Stimulated activated CD8-positive, alpha-beta memory T cell treated with anti-CD3 and anti-CD28 coated beads, Interleukin-2, amount 100 ng/mL, for 1 hour (primary cell): ENCODE measurements around the gene UVSSA.
A peak's percentile ranks its signal among the peaks of the same experiment; 100 is the strongest.

ENCODE experiments used
- DNase-seq, 2 donors: peaks; one replicate each; pipeline ENCODE4 v3.0.0-alpha.2; 2020; ENCODE audit warnings: low read depth in 2 of 2

UVSSA gene

GRCh38 chr4:1346781-1347409, at the start of gene UVSSA:
TSS of gene UVSSA (plus strand) at chr4:1347208. CDS start at chr4:1348092, 884 bp downstream.
- peak; percentile 100 for DNase-seq

GRCh38 chr4:1297456-1298325, 49.3 kb upstream of the UVSSA start:
- no peak for DNase-seq

- no peak for DNase-seq
Observed at GRCh38 chr4:1298461-1298860, 48.5 kb upstream of the UVSSA start.

GRCh38 chr4:1299301-1299860, 47.6 kb upstream of the UVSSA start:
- no peak for DNase-seq

GRCh38 chr4:1300466-1301455, 46.2 kb upstream of the UVSSA start:
- DNase-seq, result no peak

GRCh38 chr4:1302159-1302558, 44.8 kb upstream of the UVSSA start:
- DNase-seq, result no peak

GRCh38 chr4:1305261-1305711, 41.7 kb upstream of the UVSSA start:
- DNase-seq, result no peak

GRCh38 chr4:1305781-1306455, 41.1 kb upstream of the UVSSA start:
- no peak for DNase-seq

- DNase-seq, result no peak
Observed at GRCh38 chr4:1307951-1308735, 38.9 kb upstream of the UVSSA start.

- DNase-seq, result peak; percentile 23 to 43
Observed at GRCh38 chr4:1309261-1310010, 37.6 kb upstream of the UVSSA start.

- no peak for DNase-seq
Observed at GRCh38 chr4:1310031-1310795, 36.8 kb upstream of the UVSSA start.

- DNase-seq, result no peak
Observed at GRCh38 chr4:1310796-1311631, 36.0 kb upstream of the UVSSA start.

- DNase-seq, result no peak
Observed at GRCh38 chr4:1312821-1313640, 34.0 kb upstream of the UVSSA start.

- no peak for DNase-seq
Observed at GRCh38 chr4:1315306-1315705, 31.7 kb upstream of the UVSSA start.

- no peak for DNase-seq
Observed at GRCh38 chr4:1315836-1316536, 31.0 kb upstream of the UVSSA start.

- no peak for DNase-seq
Observed at GRCh38 chr4:1316537-1317168, 30.4 kb upstream of the UVSSA start.
